SK-N-SH (cell line): Measurements from ENCODE around the gene SIPA1. TPM values are rescaled to one million over a fixed set of nuclear protein-coding genes. Genes with fewer than 3 reads are reported as not detected.

ENCODE experiments used
- CTCF ChIA-PET: fragments of 300-600, 350-600 bp; formaldehyde crosslinking; extraction: SDS; loops from one replicate; lab custom pipeline; 2021; lab: Yijun Ruan, JAX
- POLR2A ChIA-PET: fragments of 350-600 bp; sonication (Branson Sonifier 250); formaldehyde crosslinking; extraction: SDS; loops from one replicate; lab custom pipeline; 2020; ENCODE audit warnings: antibody characterized with exemption, inconsistent platforms; lab: Yijun Ruan, JAX
- DNase-seq: peaks from one replicate; pipeline ENCODE4 v3.0.0; 2012
- H2AFZ ChIP-seq: fragments of 200-600 bp; sonication (generic); 2 replicates; pipeline ENCODE4 v1.8.1; 2016; ENCODE audit warnings: antibody characterized with exemption, mild to moderate bottlenecking, low read depth
- H3F3A ChIP-seq: fragments of 200-600 bp; sonication (generic); replicated peaks from 2 replicates; pipeline ENCODE3; 2016; ENCODE audit warnings: antibody characterized with exemption, mild to moderate bottlenecking; ENCODE audit not compliant: insufficient read depth
- H3K27ac ChIP-seq, 2 experiments: fragments of 200-500 bp in 1 of 2; fragments of 200-600 bp in 1 of 2; sonication (Bioruptor generic) in 1 of 2; sonication (generic), shearing (Covaris generic) in 1 of 2; 2 replicates each; pipeline versions ENCODE4 v1.5.1 to v1.6.1; 2014 to 2016; ENCODE audit warnings: low read depth in 2 of 2, inconsistent platforms in 1 of 2, low read length in 1 of 2, mild to moderate bottlenecking in 1 of 2, mixed read lengths in 1 of 2
- H3K27me3 ChIP-seq: fragments of 200-600 bp; sonication (generic), shearing (Covaris generic); 2 replicates; pipeline ENCODE4 v1.6.1; 2016; ENCODE audit warnings: mixed run types; ENCODE audit not compliant: insufficient read depth
- H3K36me3 ChIP-seq, 2 experiments: fragments of 200-500 bp in 1 of 2; fragments of 200-600 bp in 1 of 2; sonication (Bioruptor generic) in 1 of 2; sonication (generic) in 1 of 2; replicated peaks in 1 of 2; 2 replicates each; pipeline versions ENCODE3 to v1.5.1; 2014 to 2016; ENCODE audit warnings: low read length in 1 of 2, mild to moderate bottlenecking in 1 of 2; ENCODE audit not compliant: insufficient read depth in 2 of 2, control insufficient read depth in 1 of 2
- H3K4me1 ChIP-seq, 2 experiments: fragments of 200-500 bp in 1 of 2; fragments of 200-600 bp in 1 of 2; sonication (Bioruptor generic) in 1 of 2; sonication (generic), shearing (Covaris generic) in 1 of 2; 2 replicates each; pipeline versions ENCODE4 v1.5.1 to v1.6.1; 2014 to 2016; ENCODE audit warnings: low read depth in 1 of 2, low read length in 1 of 2, mixed run types in 1 of 2; ENCODE audit not compliant: insufficient read depth in 2 of 2, control insufficient read depth in 1 of 2
- H3K4me2 ChIP-seq: fragments of 200-600 bp; sonication (generic), shearing (Covaris generic); 2 replicates; pipeline ENCODE4 v1.6.1; 2017; ENCODE audit warnings: mixed run types
- H3K4me3 ChIP-seq, 2 experiments: fragments of 200-500 bp in 1 of 2; fragments of 200-600 bp in 1 of 2; sonication (Bioruptor generic) in 1 of 2; sonication (generic), shearing (Covaris generic) in 1 of 2; 2 replicates each; pipeline versions ENCODE4 v1.5.1 to v1.8.1; 2014 to 2016; ENCODE audit warnings: low read depth in 2 of 2, inconsistent platforms in 1 of 2, low read length in 1 of 2, mild to moderate bottlenecking in 1 of 2, mixed read lengths in 1 of 2, moderate library complexity in 1 of 2
- H3K79me2 ChIP-seq: fragments of 200-600 bp; sonication (generic); 2 replicates; pipeline ENCODE4 v1.8.1; 2017; ENCODE audit warnings: mild to moderate bottlenecking; ENCODE audit not compliant: insufficient read depth
- H3K9ac ChIP-seq: fragments of 200-600 bp; sonication (generic); 2 replicates; pipeline ENCODE4 v1.6.1; 2017; ENCODE audit warnings: mixed run types
- H3K9me2 ChIP-seq: fragments of 200-600 bp; sonication (generic); 2 replicates; pipeline ENCODE4 v1.6.1; 2017; ENCODE audit warnings: mixed run types
- H3K9me3 ChIP-seq: fragments of 200-600 bp; sonication (generic); 2 replicates; pipeline ENCODE4 v1.6.1; 2017; ENCODE audit warnings: mixed run types, mild to moderate bottlenecking, moderate library complexity
- H4K20me1 ChIP-seq: fragments of 200-600 bp; sonication (generic); 2 replicates; pipeline ENCODE4 v1.6.1; 2017; ENCODE audit warnings: mild to moderate bottlenecking, mixed run types; ENCODE audit not compliant: insufficient read depth
- CTCF ChIP-seq: fragments of 200-600 bp; sonication (generic); IDR thresholded peaks from 2 replicates; pipeline ENCODE4 v1.6.1; 2017; ENCODE audit warnings: antibody characterized with exemption, mild to moderate bottlenecking, moderate library complexity
- EZH2phosphoT487 ChIP-seq: fragments of 200-600 bp; sonication (generic); IDR thresholded peaks from 2 replicates; pipeline ENCODE4 v1.6.1; 2017; ENCODE audit warnings: low read depth, mixed run types, mild to moderate bottlenecking, antibody characterized with exemption, moderate library complexity, borderline replicate concordance
- FOXJ3 ChIP-seq: sonication (generic); formaldehyde crosslinking; IDR thresholded peaks from 2 replicates; pipeline ENCODE4 v1.5.1; 2020; ENCODE audit warnings: mild to moderate bottlenecking, missing genetic modification reagents
- FOXM1 ChIP-seq: IDR thresholded peaks from 2 replicates; pipeline ENCODE4 v1.4.0; 2012; ENCODE audit warnings: low read depth, mild to moderate bottlenecking
- IRF3 ChIP-seq: fragments of 150-350 bp; IDR thresholded peaks from 2 replicates; pipeline ENCODE4 v1.6.1; 2016; ENCODE audit warnings: mild to moderate bottlenecking, low read depth, low read length
- MEF2A ChIP-seq: IDR thresholded peaks from 2 replicates; pipeline ENCODE4 v1.4.0; 2012; ENCODE audit warnings: low read depth, borderline replicate concordance
- NRF1 ChIP-seq: IDR thresholded peaks from 2 replicates; pipeline ENCODE4 v1.6.1; 2012; ENCODE audit warnings: low read depth, mild to moderate bottlenecking, low read length
- RAD21 ChIP-seq: IDR thresholded peaks from 2 replicates; pipeline ENCODE4 v1.6.1; 2012; ENCODE audit warnings: mild to moderate bottlenecking, low read length
- REST ChIP-seq: IDR thresholded peaks from 2 replicates; pipeline ENCODE4 v1.6.1; 2012; ENCODE audit warnings: mild to moderate bottlenecking, low read depth, low read length, moderate library complexity
- RFX5 ChIP-seq: IDR thresholded peaks from 2 replicates; pipeline ENCODE4 v1.6.1; 2012; ENCODE audit warnings: mild to moderate bottlenecking, improper control_type of control experiment, low read length
- RXRA ChIP-seq: IDR thresholded peaks from 2 replicates; pipeline ENCODE4 v1.4.0; 2012; ENCODE audit warnings: low read depth, mild to moderate bottlenecking, borderline replicate concordance
- SIN3A ChIP-seq: IDR thresholded peaks from 2 replicates; pipeline ENCODE4 v1.6.1; 2012; ENCODE audit warnings: low read depth, mild to moderate bottlenecking, low read length, moderate library complexity, borderline replicate concordance
- WGBS: methylation state at CpG from one replicate; pipeline ENCODE4 v1.1.6; 2017; ENCODE audit warnings: low lambda C conversion rate; 5-methylcytosine and 5-hydroxymethylcytosine counted together
- polyA plus RNA-seq, 3 experiments: library from polyadenylated mRNA; depleted of rRNA; stranded (reverse); fragments of >200 nt; gene quantifications; 2 replicates each; pipeline ENCODE4 v1.2.3, GENCODE V29; 2012
- TF ChIP-seq, protein P1 (sequence below): fragments of 150-350 bp; IDR thresholded peaks from 2 replicates; pipeline ENCODE4 v1.6.1; 2017; ENCODE audit warnings: antibody characterized with exemption, low read length, low read depth, borderline replicate concordance
- TF ChIP-seq, protein P2 (sequence below): IDR thresholded peaks from 2 replicates; pipeline ENCODE4 v1.4.0; 2012; ENCODE audit warnings: low read depth, borderline replicate concordance

The SIPA1 gene
- polyA plus RNA-seq, 1 of the 3 experiments (the other 2 are of a cell fraction), result 18.7 TPM

DNA sequence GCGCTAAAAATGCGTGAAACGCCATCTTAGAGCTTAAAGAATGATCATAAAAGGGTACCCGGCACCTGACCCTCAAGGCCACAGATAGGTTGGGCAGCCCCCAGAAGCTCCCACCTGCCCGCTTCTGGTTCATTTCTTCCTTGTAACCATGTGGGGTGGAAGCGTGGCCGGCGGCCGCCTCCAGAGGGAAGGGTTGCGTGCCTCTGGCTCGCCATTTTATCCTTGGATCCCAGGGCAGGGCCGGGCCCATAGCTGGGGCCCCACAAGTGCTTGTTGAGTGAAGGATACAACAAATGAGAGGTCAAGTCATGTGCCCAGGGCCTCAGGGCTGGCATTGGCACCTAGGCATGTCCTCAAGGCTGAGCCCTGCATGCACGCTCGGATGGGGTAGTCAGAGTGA is 16.4 kb upstream of the SIPA1 start:
- H4K20me1 ChIP-seq, result peaks cover 21% of the 10 kb centered on the region

More for the DNA sequence above, 16.4 kb upstream of the SIPA1 start:
- Histone ChIP-seq H2AFZ (no peak overlapping the region), H3K4me3 (no peak overlapping the region), H3K9ac (no peak overlapping the region), H3K4me1 (peaks cover 0 to 11% of the 10 kb centered on the region in 2 experiments; a peak in 1 of 4 replicates), H3K4me2 (no peak overlapping the region), H3F3A (peaks cover 4% of the 10 kb centered on the region), H3K36me3 (peaks cover 16 to 85% of the 10 kb centered on the region in 2 experiments), H3K9me3 (no peaks in the 10 kb centered on the region), H3K9me2 (no peaks in the 10 kb centered on the region), H3K79me2 (peaks cover 50% of the 10 kb centered on the region), H3K27ac (no peak overlapping the region), H3K27me3 (no peaks in the 10 kb centered on the region)
- ChIA-PET CTCF (interaction anchor here (0.6 to 1.0 kb wide), 2 partner anchors 17 to 80 kb away, joined by 3 read pairs; partner anchors contain the start of gene SIPA1), POLR2A (no interaction called here)
- 99% methylated on average over 14 of the region's 14 CpGs for WGBS
- TF ChIP-seq, protein P1, sequence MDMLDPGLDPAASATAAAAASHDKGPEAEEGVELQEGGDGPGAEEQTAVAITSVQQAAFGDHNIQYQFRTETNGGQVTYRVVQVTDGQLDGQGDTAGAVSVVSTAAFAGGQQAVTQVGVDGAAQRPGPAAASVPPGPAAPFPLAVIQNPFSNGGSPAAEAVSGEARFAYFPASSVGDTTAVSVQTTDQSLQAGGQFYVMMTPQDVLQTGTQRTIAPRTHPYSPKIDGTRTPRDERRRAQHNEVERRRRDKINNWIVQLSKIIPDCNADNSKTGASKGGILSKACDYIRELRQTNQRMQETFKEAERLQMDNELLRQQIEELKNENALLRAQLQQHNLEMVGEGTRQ, result no peak
- no peak for TF ChIP-seq RFX5
- TF ChIP-seq RAD21, result no peak
- no peak for TF ChIP-seq EZH2phosphoT487
- TF ChIP-seq, protein P2, sequence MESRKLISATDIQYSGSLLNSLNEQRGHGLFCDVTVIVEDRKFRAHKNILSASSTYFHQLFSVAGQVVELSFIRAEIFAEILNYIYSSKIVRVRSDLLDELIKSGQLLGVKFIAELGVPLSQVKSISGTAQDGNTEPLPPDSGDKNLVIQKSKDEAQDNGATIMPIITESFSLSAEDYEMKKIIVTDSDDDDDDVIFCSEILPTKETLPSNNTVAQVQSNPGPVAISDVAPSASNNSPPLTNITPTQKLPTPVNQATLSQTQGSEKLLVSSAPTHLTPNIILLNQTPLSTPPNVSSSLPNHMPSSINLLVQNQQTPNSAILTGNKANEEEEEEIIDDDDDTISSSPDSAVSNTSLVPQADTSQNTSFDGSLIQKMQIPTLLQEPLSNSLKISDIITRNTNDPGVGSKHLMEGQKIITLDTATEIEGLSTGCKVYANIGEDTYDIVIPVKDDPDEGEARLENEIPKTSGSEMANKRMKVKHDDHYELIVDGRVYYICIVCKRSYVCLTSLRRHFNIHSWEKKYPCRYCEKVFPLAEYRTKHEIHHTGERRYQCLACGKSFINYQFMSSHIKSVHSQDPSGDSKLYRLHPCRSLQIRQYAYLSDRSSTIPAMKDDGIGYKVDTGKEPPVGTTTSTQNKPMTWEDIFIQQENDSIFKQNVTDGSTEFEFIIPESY, result no peak
- TF ChIP-seq REST, result no peak
- no peak for TF ChIP-seq SIN3A
- no peak for TF ChIP-seq IRF3
- no peak for TF ChIP-seq NRF1
- TF ChIP-seq FOXM1, result no peak
- no peak for TF ChIP-seq FOXJ3 (CRISPR knock-in tag)
- no peak for TF ChIP-seq MEF2A
- TF ChIP-seq CTCF, result no peak
- no peak for TF ChIP-seq RXRA
- DNase-seq, result no peak
